OCI-LY1 (cell line): ENCODE data around the gene CCDC93.

ENCODE experiments used
- CTCF ChIP-seq: fragments of 200-600 bp; sonication (generic), shearing (Covaris generic); IDR thresholded peaks from 2 replicates; pipeline ENCODE4 v1.5.1; 2017; ENCODE audit warnings: mild to moderate bottlenecking, antibody characterized with exemption, low read length, moderate library complexity, mixed read lengths
- EZH2 ChIP-seq: fragments of 200-600 bp; sonication (generic), shearing (Covaris generic); IDR thresholded peaks from 2 replicates; pipeline ENCODE4 v1.8.0; 2017; ENCODE audit warnings: borderline replicate concordance, mixed run types, mild to moderate bottlenecking, antibody characterized with exemption, low read length, moderate library complexity, mixed read lengths

GRCh38 chr2:117935456-117935855 is 78.4 kb downstream of the CCDC93 start:
- TF ChIP-seq CTCF: no peak
- no peak for TF ChIP-seq EZH2
